Esophagus squamous epithelium (tissue), 4 donors: ENCODE data around the gene CTNNA3.

Experiments used
- POLR2A ChIP-seq, 4 donors: fragments of 450-650 bp; IDR thresholded peaks; one replicate each; pipeline ENCODE4 v1.6.1; 2017; ENCODE audit warnings: antibody characterized with exemption in 4 of 4, mild to moderate bottlenecking in 4 of 4, moderate library complexity in 3 of 4
- TF ChIP-seq, protein P1 (sequence below), 6 experiments: fragments of 450-650 bp in 4 of 6; fragments of 200-600 bp in 2 of 6; sonication (generic) in 2 of 6; IDR thresholded peaks; one replicate each; pipeline ENCODE4 v1.5.1; 2016 to 2019; ENCODE audit warnings: antibody characterized with exemption in 6 of 6, mild to moderate bottlenecking in 4 of 6, moderate library complexity in 4 of 6

GRCh38 chr10:67259319-67259929 is 436.6 kb downstream of the CTNNA3 start:
- TF ChIP-seq, protein P1, sequence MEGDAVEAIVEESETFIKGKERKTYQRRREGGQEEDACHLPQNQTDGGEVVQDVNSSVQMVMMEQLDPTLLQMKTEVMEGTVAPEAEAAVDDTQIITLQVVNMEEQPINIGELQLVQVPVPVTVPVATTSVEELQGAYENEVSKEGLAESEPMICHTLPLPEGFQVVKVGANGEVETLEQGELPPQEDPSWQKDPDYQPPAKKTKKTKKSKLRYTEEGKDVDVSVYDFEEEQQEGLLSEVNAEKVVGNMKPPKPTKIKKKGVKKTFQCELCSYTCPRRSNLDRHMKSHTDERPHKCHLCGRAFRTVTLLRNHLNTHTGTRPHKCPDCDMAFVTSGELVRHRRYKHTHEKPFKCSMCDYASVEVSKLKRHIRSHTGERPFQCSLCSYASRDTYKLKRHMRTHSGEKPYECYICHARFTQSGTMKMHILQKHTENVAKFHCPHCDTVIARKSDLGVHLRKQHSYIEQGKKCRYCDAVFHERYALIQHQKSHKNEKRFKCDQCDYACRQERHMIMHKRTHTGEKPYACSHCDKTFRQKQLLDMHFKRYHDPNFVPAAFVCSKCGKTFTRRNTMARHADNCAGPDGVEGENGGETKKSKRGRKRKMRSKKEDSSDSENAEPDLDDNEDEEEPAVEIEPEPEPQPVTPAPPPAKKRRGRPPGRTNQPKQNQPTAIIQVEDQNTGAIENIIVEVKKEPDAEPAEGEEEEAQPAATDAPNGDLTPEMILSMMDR (IDR thresholded peaks at IDR 0.05): no peak
- no peak for TF ChIP-seq POLR2A (IDR thresholded peaks at IDR 0.05)
